Measurements from ENCODE around the gene ECHS1. TPM values are rescaled to one million over a fixed set of nuclear protein-coding genes. Genes with fewer than 3 reads are reported as not detected.

Gene ECHS1
- total and polyA plus RNA-seq, 10 of the 15 experiments (the other 5 are each of a cell fraction or from before 2014, with no cell fraction given) = 32.7 to 164 (median 62.4) TPM

- Histone ChIP-seq H4K20me1 (ENCODE audit: control insufficient read depth, insufficient read depth) (no peaks in the 10 kb centered on the region), H3K27ac (ENCODE audit: control insufficient read depth, insufficient read depth) (no peak overlapping the region), H3K9me3 (replicated peaks; ENCODE audit: control insufficient read depth, insufficient read depth, low read length) (no peaks in the 10 kb centered on the region; the same call in 2 of the 3 replicates), H2AFZ (ENCODE audit: control insufficient read depth, low read depth, low read length) (no peak overlapping the region), H3K4me2 (ENCODE audit: control insufficient read depth, insufficient read depth) (no peak overlapping the region), H3K9ac (ENCODE audit: control insufficient read depth, insufficient read depth, low read length) (no peak overlapping the region), H3K4me1 (ENCODE audit: control insufficient read depth, insufficient read depth, low read length) (no peaks in the 10 kb centered on the region), H3K79me2 (ENCODE audit: control insufficient read depth, insufficient read depth, low read length) (no peaks in the 10 kb centered on the region), H3K36me3 (ENCODE audit: control insufficient read depth in 2 of 2, insufficient read depth in 2 of 2, low read length in 1 of 2) (peaks cover 4 to 17% of the 10 kb centered on the region in 2 experiments), H3K27me3 (replicated peaks in 1 of 2; ENCODE audit: control insufficient read depth in 2 of 2, insufficient read depth in 2 of 2, low read length in 1 of 2) (no peaks in the 10 kb centered on the region), H3K4me3 (no peak overlapping the region)
- FAIRE-seq = no peak
- ATAC-seq = no peak
- CTCF ChIA-PET = no interaction called here
- RAD21 ChIA-PET (ENCODE audit: unreplicated experiment) = no interaction called here
- SMC1A ChIA-PET (ENCODE audit: uncharacterized antibody, unreplicated experiment) = no interaction called here
- DNase-seq (ENCODE audit: low read depth, low spot score) = no peak
- in situ Hi-C loops (cut with MboI) (loop anchor here (5.0 kb wide), 1 partner anchor 152 kb away; no protein-coding TSS in a partner anchor), intact Hi-C loops (cut with micrococcal nuclease; ENCODE audit: unreplicated experiment) (no loop called here)
- BruUV-seq (replicated peaks) = no TSS peak
- TF ChIP-seq MYB (IDR thresholded peaks at IDR 0.05; ENCODE audit: borderline replicate concordance, low read depth, low read length) (no peak), ELK1 (IDR thresholded peaks at IDR 0.05; ENCODE audit: low read depth, low read length) (no peak), PAX5 (IDR thresholded peaks at IDR 0.05; ENCODE audit: borderline replicate concordance, low read depth, low read length) (no peak), EP300 (IDR thresholded peaks at IDR 0.05; ENCODE audit: borderline replicate concordance in 1 of 2, control insufficient read depth in 1 of 2, low read depth in 2 of 2, low read length in 2 of 2) (no peak)
- TF ChIP-seq, protein P1, sequence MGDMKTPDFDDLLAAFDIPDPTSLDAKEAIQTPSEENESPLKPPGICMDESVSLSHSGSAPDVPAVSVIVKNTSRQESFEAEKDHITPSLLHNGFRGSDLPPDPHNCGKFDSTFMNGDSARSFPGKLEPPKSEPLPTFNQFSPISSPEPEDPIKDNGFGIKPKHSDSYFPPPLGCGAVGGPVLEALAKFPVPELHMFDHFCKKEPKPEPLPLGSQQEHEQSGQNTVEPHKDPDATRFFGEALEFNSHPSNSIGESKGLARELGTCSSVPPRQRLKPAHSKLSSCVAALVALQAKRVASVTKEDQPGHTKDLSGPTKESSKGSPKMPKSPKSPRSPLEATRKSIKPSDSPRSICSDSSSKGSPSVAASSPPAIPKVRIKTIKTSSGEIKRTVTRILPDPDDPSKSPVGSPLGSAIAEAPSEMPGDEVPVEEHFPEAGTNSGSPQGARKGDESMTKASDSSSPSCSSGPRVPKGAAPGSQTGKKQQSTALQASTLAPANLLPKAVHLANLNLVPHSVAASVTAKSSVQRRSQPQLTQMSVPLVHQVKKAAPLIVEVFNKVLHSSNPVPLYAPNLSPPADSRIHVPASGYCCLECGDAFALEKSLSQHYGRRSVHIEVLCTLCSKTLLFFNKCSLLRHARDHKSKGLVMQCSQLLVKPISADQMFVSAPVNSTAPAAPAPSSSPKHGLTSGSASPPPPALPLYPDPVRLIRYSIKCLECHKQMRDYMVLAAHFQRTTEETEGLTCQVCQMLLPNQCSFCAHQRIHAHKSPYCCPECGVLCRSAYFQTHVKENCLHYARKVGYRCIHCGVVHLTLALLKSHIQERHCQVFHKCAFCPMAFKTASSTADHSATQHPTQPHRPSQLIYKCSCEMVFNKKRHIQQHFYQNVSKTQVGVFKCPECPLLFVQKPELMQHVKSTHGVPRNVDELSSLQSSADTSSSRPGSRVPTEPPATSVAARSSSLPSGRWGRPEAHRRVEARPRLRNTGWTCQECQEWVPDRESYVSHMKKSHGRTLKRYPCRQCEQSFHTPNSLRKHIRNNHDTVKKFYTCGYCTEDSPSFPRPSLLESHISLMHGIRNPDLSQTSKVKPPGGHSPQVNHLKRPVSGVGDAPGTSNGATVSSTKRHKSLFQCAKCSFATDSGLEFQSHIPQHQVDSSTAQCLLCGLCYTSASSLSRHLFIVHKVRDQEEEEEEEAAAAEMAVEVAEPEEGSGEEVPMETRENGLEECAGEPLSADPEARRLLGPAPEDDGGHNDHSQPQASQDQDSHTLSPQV (IDR thresholded peaks at IDR 0.05) = no peak
- POLR2A ChIA-PET = no interaction called here
- 90% methylated on average over 6 of the region's 6 CpGs for WGBS (ENCODE audit: insufficient coverage, insufficient replicate concordance, low lambda C conversion rate, missing lambda C conversion rate)
Observed at GRCh38 chr10:133420579-133420978, 47.4 kb upstream of the ECHS1 start.

Data from GM12878 (cell line).